ENCODE results near the gene MBNL1. TPM values are rescaled to one million over a fixed set of nuclear protein-coding genes. Genes with fewer than 3 reads are reported as not detected.

MBNL1 gene
- total and polyA plus RNA-seq, 3 experiments from 2014 or later = 303 to 391 (median 386) TPM

GRCh38 chr3:152359385-152360248 lies 90.9 kb downstream of the MBNL1 start:
- peak overlapping the region in 2 of 7 donors; percentile 7 to 18 for H3K4me3 Mint-ChIP-seq
- CTCF ChIA-PET = interaction anchor here (1.0 to 1.6 kb wide), 2 partner anchors 13 to 176 kb away, joined by 3 to 4 read pairs; no protein-coding TSS in a partner anchor

GRCh38 chr3:152360302-152360701 lies 91.6 kb downstream of the MBNL1 start:
- H3K36me3 ChIP-seq (ENCODE audit: insufficient read depth, low read length) = peaks cover 12% of the 10 kb centered on the region
- ChIA-PET CTCF (interaction anchor here (1.0 to 1.6 kb wide), 2 partner anchors 14 to 176 kb away, joined by 3 to 4 read pairs; no protein-coding TSS in a partner anchor), POLR2A (interaction anchor here (0.6 kb wide), 1 partner anchor 138 kb away, joined by 3 read pairs; no protein-coding TSS in a partner anchor)
- DNase-seq = no peak
- no peaks in the 10 kb centered on the region for H3K9me3 ChIP-seq (ENCODE audit: low read length)
- H3K4me1 ChIP-seq (ENCODE audit: insufficient read depth, low read length) = peaks cover 58% of the 10 kb centered on the region
- H3K27ac ChIP-seq (ENCODE audit: low read depth, low read length) = no peak overlapping the region
- Mint-ChIP-seq H3K36me3 (peaks cover 5 to 68% (median 22%) of the 10 kb centered on the region in 3 donors), H3K27ac (peak overlapping the region in 6 of 8 donors; percentile 24 to 87 (median 84)), H3K27me3 (no peaks in the 10 kb centered on the region), H3K9me3 (no peaks in the 10 kb centered on the region), H3K4me3 (peak overlapping the region in 5 of 7 donors; percentile 7 to 59 (median 24)), H3K4me1 (peaks cover 74 to 98% (median 93%) of the 10 kb centered on the region in 3 donors)
- H3K4me3 ChIP-seq (ENCODE audit: low read length) = no peak overlapping the region
- H3K27me3 ChIP-seq (ENCODE audit: insufficient read depth, low read length, poor library complexity, severe bottlenecking) = no peaks in the 10 kb centered on the region

More at GRCh38 chr3:152359385-152360248, 90.9 kb downstream of the MBNL1 start:
- no peak for DNase-seq
- Mint-ChIP-seq H3K27ac (peak overlapping the region; percentile 39 to 88 (median 68)), H3K4me1 (peaks cover 75 to 97% (median 93%) of the 10 kb centered on the region in 3 donors), H3K36me3 (peaks cover 2 to 66% (median 18%) of the 10 kb centered on the region in 3 donors), H3K9me3 (no peaks in the 10 kb centered on the region), H3K27me3 (no peaks in the 10 kb centered on the region)
- Histone ChIP-seq H3K36me3 (ENCODE audit: insufficient read depth, low read length) (peaks cover 12% of the 10 kb centered on the region), H3K4me1 (ENCODE audit: insufficient read depth, low read length) (peaks cover 65% of the 10 kb centered on the region), H3K4me3 (ENCODE audit: low read length) (no peak overlapping the region), H3K9me3 (ENCODE audit: low read length) (no peaks in the 10 kb centered on the region), H3K27me3 (ENCODE audit: insufficient read depth, low read length, poor library complexity, severe bottlenecking) (no peaks in the 10 kb centered on the region), H3K27ac (ENCODE audit: low read depth, low read length) (no peak overlapping the region)
- POLR2A ChIA-PET = interaction anchor here (0.6 kb wide), 2 partner anchors 89 to 138 kb away, joined by 3 read pairs; no protein-coding TSS in a partner anchor

GRCh38 chr3:152360966-152361365 lies 92.2 kb downstream of the MBNL1 start:
- no peaks in the 10 kb centered on the region for H3K27me3 ChIP-seq (ENCODE audit: insufficient read depth, low read length, poor library complexity, severe bottlenecking)
- H3K4me3 Mint-ChIP-seq = peak overlapping the region in 6 of 7 donors; percentile 2 to 73 (median 6)
- H3K27me3 Mint-ChIP-seq = no peaks in the 10 kb centered on the region
- DNase-seq = no peak
- peaks cover 5 to 69% (median 24%) of the 10 kb centered on the region in 3 donors for H3K36me3 Mint-ChIP-seq
- H3K36me3 ChIP-seq (ENCODE audit: insufficient read depth, low read length) = peaks cover 12% of the 10 kb centered on the region
- peaks cover 72 to 97% (median 89%) of the 10 kb centered on the region in 3 donors for H3K4me1 Mint-ChIP-seq
- no peaks in the 10 kb centered on the region for H3K9me3 Mint-ChIP-seq
- H3K4me1 ChIP-seq (ENCODE audit: insufficient read depth, low read length) = peaks cover 52% of the 10 kb centered on the region
- H3K27ac Mint-ChIP-seq = peak overlapping the region in 6 of 8 donors; percentile 2 to 56 (median 49)
- no peaks in the 10 kb centered on the region for H3K9me3 ChIP-seq (ENCODE audit: low read length)
- no peak overlapping the region for H3K27ac ChIP-seq (ENCODE audit: low read depth, low read length)
- H3K4me3 ChIP-seq (ENCODE audit: low read length) = no peak overlapping the region
- POLR2A ChIA-PET = interaction anchor here (0.6 kb wide), 1 partner anchor 48 kb away, joined by 3 read pairs; no protein-coding TSS in a partner anchor
- CTCF ChIA-PET = no interaction called here

GRCh38 chr3:152362086-152362485 lies 93.4 kb downstream of the MBNL1 start:
- no peaks in the 10 kb centered on the region for H3K27me3 Mint-ChIP-seq
- Histone ChIP-seq H3K27ac (ENCODE audit: low read depth, low read length) (no peak overlapping the region), H3K4me3 (ENCODE audit: low read length) (no peak overlapping the region), H3K9me3 (ENCODE audit: low read length) (no peaks in the 10 kb centered on the region), H3K36me3 (ENCODE audit: insufficient read depth, low read length) (peaks cover 12% of the 10 kb centered on the region), H3K4me1 (ENCODE audit: insufficient read depth, low read length) (peaks cover 42% of the 10 kb centered on the region), H3K27me3 (ENCODE audit: insufficient read depth, low read length, poor library complexity, severe bottlenecking) (no peaks in the 10 kb centered on the region)
- H3K36me3 Mint-ChIP-seq = peaks cover 10 to 70% (median 31%) of the 10 kb centered on the region in 3 donors
- POLR2A ChIA-PET = interaction anchor here (0.6 kb wide), 1 partner anchor 60 kb away, joined by 4 read pairs; no protein-coding TSS in a partner anchor
- peaks cover 0 to 4% (median 1%) of the 10 kb centered on the region in 5 donors for H3K9me3 Mint-ChIP-seq
- no peak for DNase-seq
- peak overlapping the region in 7 of 8 donors; percentile 2 to 70 (median 42) for H3K27ac Mint-ChIP-seq
- peaks cover 68 to 95% (median 87%) of the 10 kb centered on the region in 3 donors for H3K4me1 Mint-ChIP-seq
- CTCF ChIA-PET = no interaction called here
- peak overlapping the region in 5 of 7 donors; percentile 10 to 78 (median 33) for H3K4me3 Mint-ChIP-seq

- H3K36me3 ChIP-seq (ENCODE audit: insufficient read depth, low read length) = peaks cover 12% of the 10 kb centered on the region
- ChIA-PET CTCF (interaction anchor here (1.4 kb wide), 1 partner anchor 9 kb away, joined by 3 read pairs; no protein-coding TSS in a partner anchor), POLR2A (no interaction called here)
- no peak for DNase-seq
- no peaks in the 10 kb centered on the region for H3K27me3 ChIP-seq (ENCODE audit: insufficient read depth, low read length, poor library complexity, severe bottlenecking)
- no peak overlapping the region for H3K27ac ChIP-seq (ENCODE audit: low read depth, low read length)
- no peaks in the 10 kb centered on the region for H3K9me3 ChIP-seq (ENCODE audit: low read length)
- peaks cover 22 to 82% (median 32%) of the 10 kb centered on the region in 3 donors for H3K36me3 Mint-ChIP-seq
- H3K27me3 Mint-ChIP-seq = no peaks in the 10 kb centered on the region
- H3K4me3 ChIP-seq (ENCODE audit: low read length) = no peak overlapping the region
- peaks cover 4 to 7% (median 5%) of the 10 kb centered on the region in 5 donors for H3K9me3 Mint-ChIP-seq
- H3K27ac Mint-ChIP-seq = peak overlapping the region in 7 of 8 donors; percentile 24 to 82 (median 50)
- peaks cover 39% of the 10 kb centered on the region for H3K4me1 ChIP-seq (ENCODE audit: insufficient read depth, low read length)
- peaks cover 76 to 95% (median 88%) of the 10 kb centered on the region in 3 donors for H3K4me1 Mint-ChIP-seq
- H3K4me3 Mint-ChIP-seq = peak overlapping the region in 1 of 7 donors; percentile 10
Measured at GRCh38 chr3:152364237-152364636, 95.5 kb downstream of the MBNL1 start.

- Histone ChIP-seq H3K27ac (ENCODE audit: low read depth, low read length) (no peak overlapping the region), H3K27me3 (ENCODE audit: insufficient read depth, low read length, poor library complexity, severe bottlenecking) (no peaks in the 10 kb centered on the region), H3K36me3 (ENCODE audit: insufficient read depth, low read length) (peaks cover 12% of the 10 kb centered on the region), H3K4me1 (ENCODE audit: insufficient read depth, low read length) (peaks cover 38% of the 10 kb centered on the region), H3K9me3 (ENCODE audit: low read length) (no peaks in the 10 kb centered on the region), H3K4me3 (ENCODE audit: low read length) (no peak overlapping the region)
- POLR2A ChIA-PET = no interaction called here
- peaks cover 4 to 7% (median 5%) of the 10 kb centered on the region in 5 donors for H3K9me3 Mint-ChIP-seq
- H3K27me3 Mint-ChIP-seq = no peaks in the 10 kb centered on the region
- H3K27ac Mint-ChIP-seq = peak overlapping the region in 6 of 8 donors; percentile 3 to 78 (median 40)
- peak overlapping the region in 3 of 7 donors; percentile 4 to 10 (median 10) for H3K4me3 Mint-ChIP-seq
- DNase-seq = no peak
- peaks cover 76 to 95% (median 88%) of the 10 kb centered on the region in 3 donors for H3K4me1 Mint-ChIP-seq
- CTCF ChIA-PET = no interaction called here
- H3K36me3 Mint-ChIP-seq = peaks cover 22 to 84% (median 37%) of the 10 kb centered on the region in 3 donors
Measured at GRCh38 chr3:152365126-152365525, 96.4 kb downstream of the MBNL1 start.

- Histone ChIP-seq H3K4me1 (ENCODE audit: insufficient read depth, low read length) (peaks cover 41% of the 10 kb centered on the region), H3K27ac (ENCODE audit: low read depth, low read length) (no peak overlapping the region), H3K9me3 (ENCODE audit: low read length) (no peaks in the 10 kb centered on the region), H3K4me3 (ENCODE audit: low read length) (no peak overlapping the region), H3K36me3 (ENCODE audit: insufficient read depth, low read length) (peaks cover 12% of the 10 kb centered on the region), H3K27me3 (ENCODE audit: insufficient read depth, low read length, poor library complexity, severe bottlenecking) (no peaks in the 10 kb centered on the region)
- H3K36me3 Mint-ChIP-seq = peaks cover 22 to 89% (median 42%) of the 10 kb centered on the region in 3 donors
- H3K4me1 Mint-ChIP-seq = peaks cover 81 to 95% (median 89%) of the 10 kb centered on the region in 3 donors
- H3K27me3 Mint-ChIP-seq = no peaks in the 10 kb centered on the region
- peaks cover 4 to 7% (median 5%) of the 10 kb centered on the region in 5 donors for H3K9me3 Mint-ChIP-seq
- peak overlapping the region in 4 of 8 donors; percentile 20 to 50 (median 36) for H3K27ac Mint-ChIP-seq
- POLR2A ChIA-PET = no interaction called here
- no peak overlapping the region for H3K4me3 Mint-ChIP-seq
- DNase-seq = no peak
- CTCF ChIA-PET = no interaction called here
Measured at GRCh38 chr3:152365766-152366593, 97.3 kb downstream of the MBNL1 start.

Data from CD8-positive, alpha-beta memory T cell (primary cell).